Measurements from ENCODE around the gene ADRA2C.

Gene ADRA2C

DNA sequence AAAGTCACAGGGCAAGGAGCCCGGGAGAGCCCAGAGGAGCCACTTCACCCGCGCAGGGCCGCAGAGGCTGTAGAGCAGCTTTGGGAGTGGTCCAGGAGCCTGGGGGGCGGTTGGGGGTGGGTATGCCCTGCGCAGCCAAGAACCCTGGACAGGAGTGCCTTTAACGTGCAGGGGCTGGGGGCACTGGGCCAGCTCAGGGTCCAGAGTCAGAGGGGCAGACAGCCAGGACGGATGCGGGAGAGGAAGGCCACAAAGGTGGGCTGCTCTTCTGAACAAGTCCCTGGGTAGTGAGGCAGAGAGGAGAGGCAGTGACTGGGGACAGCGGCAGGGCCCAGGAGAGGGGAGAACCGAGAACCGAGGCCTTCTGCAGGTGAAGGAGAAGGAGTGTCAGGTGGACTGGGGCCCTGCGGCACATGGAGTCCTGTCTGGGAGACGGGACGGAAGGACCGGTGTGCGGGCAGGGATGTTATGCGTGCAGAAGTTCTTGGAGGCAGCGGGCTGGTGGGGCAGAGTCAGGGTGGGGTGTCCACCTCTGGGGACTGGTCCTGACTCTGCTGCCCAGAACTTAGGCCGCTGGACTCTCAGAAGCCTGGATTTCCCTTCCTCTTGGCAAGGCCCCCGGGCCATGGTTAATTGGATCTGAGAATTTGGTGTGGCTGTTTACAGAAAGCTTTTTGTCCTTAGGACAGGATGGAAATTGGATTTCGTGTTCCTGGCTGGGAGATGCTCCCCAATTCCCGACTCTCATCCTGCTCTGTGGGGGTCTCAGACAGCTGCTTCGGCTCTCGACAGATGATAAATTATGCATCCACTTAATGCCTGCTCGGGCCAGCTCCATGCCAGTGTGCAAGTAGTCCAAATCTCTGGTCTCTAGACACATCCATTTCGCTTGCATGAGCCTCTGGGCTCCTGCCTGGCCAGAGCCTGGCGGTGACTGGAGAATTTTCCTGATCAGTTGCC, 31.9 kb downstream of the ADRA2C start:
- no peak for DNase-seq (ENCODE audit: low spot score)

DNA sequence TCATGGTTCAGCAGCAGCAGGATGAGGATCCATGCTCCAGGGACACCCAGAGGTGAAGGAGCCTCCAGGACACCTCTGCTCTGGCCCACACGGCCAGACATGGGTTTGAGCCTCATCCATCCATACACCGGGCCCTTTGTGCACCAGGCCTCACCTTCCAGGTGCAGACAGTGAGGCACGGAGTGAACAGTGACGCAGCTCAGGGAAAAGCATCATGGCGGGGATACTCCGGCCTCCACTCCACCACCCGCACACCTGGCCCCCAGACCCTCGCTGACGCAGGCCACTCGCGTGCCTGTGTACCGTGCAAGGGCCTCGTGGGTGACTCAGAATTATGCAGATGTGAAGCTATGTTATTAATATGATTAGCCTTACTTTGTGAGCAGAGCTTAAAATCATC, 33.3 kb downstream of the ADRA2C start:
- DNase-seq (ENCODE audit: low spot score) = no peak

DNA sequence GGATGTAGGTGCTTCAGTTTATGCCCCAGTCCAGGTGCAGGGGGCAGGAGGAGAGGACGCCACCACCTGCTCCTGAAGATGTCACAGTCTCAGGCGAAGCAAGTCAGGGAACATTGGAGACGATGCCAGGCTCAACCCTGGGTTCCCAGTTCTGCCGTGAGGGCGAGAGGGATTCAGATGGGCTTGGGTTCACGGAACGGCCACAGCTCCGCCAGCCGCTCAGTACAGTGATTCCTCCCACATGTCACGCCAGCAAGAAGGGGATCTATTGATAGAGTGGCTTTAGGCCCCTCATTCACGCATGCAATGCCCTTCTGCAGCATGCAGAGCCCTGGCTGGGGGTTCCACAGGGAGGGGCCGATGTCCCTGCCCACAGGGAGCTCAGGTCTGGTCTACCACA, 34.2 kb downstream of the ADRA2C start:
- DNase-seq (ENCODE audit: low spot score) = no peak

- no peak for DNase-seq (ENCODE audit: low spot score)
Observed at GRCh38 chr4:3801521-3801920, 35.3 kb downstream of the ADRA2C start.

- DNase-seq (ENCODE audit: low spot score) = no peak
Observed at GRCh38 chr4:3801931-3802550, 35.9 kb downstream of the ADRA2C start.

DNA sequence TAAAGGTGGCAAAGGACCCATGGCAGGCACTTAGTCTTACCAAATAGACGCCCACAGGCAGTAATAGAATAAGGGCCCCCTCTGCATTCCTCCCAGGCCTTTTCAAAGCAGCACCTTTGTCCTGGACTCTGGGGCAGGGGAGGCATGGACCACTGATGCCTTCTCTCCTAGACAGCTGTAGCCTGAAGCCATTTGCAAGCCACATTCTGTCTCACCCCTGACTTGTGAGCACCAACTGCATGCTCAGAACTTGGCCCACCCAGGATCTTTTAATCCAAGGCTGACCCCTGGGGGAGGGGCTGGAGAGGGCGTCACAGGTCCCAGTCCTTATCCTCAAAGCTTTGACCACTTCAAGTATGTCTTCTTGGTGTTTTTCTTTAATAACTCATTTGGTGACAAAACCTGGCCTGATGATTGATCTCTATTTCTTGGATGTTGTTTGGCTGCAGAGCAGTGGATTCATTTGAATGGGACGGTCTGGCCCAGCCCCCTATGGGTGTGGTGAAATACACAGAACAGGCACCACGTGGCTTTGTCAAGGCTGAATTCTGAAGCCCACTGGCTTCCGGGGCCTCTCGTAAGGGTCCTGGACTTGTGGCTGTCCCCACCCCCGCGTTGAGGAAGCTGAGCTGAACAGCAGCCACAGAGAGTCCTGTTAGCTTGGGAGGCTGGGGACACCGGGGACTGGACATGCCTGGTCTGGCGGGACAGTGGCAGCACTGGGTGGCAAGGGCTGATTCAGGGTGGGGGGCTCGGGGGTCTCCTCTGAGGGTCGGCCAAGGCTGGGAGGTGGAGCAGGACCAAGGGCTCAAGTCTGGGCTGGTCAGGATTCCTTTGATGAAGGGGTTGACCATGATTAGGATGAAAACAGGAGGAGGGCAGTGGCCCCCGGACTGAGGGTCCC, 36.6 kb downstream of the ADRA2C start:
- no peak for DNase-seq (ENCODE audit: low spot score)

GRCh38 chr4:3803475-3803847, 37.3 kb downstream of the ADRA2C start:
- no peak for DNase-seq (ENCODE audit: low spot score)

DNA sequence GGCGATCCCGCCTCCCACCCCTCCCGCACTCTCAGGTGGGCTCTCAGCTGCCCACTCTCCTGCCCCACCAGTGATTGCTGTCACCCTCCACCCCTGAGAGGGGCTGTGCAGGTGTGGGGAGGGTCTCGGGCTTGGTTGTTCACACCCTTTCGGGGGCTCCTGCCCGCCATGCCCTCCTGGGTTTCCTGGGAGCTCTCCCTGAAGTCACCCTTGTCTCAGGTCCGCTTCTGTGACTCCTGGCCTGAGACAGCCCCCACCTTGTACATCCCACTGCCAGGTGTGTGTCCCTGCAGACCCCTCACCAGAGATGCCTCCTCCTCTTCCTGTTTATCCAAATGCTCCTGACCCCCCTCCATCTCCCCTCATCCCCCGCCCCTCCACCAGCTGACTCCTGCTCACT, 37.8 kb downstream of the ADRA2C start:
- DNase-seq (ENCODE audit: low spot score) = no peak

GRCh38 chr4:3805026-3805425, 38.8 kb downstream of the ADRA2C start:
- no peak for DNase-seq (ENCODE audit: low spot score)

DNA sequence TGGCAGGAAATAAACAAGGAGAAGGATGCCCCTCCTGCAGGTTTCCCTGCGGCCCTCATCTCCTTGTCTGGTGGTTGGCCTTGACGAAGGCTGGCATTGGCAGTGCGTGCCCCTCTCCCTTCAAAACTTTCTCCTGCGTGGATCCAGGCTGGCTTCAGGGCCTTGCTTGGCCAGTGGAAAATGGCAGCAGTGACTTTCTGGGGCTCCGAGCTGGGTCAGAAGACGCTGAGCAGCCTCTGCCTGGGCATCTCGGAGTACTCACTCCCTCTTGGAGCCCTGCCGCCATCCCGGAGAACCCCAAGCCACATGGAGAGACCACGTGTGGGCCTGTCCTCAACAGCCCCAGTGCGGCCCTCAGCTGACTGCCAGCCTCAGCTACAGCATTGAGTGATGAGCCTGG, 39.5 kb downstream of the ADRA2C start:
- DNase-seq (ENCODE audit: low spot score) = no peak

DNA sequence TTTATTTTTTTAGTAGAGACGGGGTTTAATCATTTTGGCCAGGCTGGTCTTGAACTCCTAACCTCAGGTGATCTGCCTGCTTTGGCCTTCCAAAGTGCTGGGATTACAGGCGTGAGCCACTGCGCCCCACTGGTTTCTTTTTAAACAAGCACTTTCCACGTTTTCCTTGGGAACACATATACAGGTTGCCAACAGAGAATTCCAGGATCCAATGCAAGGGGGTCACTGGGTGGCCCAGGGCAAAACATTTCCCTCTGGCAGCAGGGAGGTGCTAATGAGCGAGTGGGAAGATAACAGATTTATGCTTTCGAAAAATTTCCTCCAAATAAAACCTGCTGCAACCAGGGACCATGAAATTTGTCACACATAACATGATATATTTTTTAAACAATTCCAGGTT, 41.1 kb downstream of the ADRA2C start:
- no peak for DNase-seq (ENCODE audit: low spot score)

- no peak for DNase-seq (ENCODE audit: low spot score)
Observed at GRCh38 chr4:3807822-3808496, 41.8 kb downstream of the ADRA2C start.

DNA sequence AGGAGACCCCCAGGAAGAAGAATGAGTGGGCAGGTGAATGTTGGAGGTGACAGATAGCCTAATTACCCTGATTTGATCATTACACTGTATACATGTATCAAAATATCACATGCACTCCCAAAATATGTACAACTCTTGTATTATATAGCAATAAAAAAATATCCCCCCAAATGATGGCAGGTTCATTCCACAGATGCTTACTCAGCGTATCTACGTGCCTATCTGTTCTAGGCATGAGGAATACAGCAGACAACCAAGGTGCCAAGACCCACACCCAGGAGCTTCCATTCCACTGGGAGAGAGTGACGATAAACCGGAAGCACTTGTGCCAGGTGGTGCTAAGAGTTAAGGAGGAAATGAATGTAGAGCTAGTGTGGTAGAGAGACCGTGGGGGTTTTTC, 42.4 kb downstream of the ADRA2C start:
- DNase-seq (ENCODE audit: low spot score) = no peak

DNA sequence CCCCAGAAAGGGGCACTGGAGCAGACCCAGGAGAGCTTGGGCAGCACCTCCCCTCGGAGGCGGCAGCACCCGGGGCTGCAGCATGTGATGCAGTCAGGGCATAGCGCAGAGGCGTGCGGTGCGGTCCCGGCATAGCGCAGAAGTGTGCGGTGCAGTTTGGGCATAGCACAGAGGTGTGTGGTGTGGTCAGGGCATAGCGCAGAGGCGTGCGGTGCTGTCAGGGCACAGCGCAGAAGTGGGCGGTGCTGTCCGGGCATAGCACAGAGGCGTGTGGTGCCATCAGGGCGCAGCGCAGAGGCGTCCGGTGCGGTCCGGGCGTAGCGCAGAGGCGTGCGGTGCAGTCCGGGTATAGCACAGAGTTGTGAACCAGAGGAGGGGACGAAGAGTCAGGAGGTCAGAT, 42.8 kb downstream of the ADRA2C start:
- DNase-seq (ENCODE audit: low spot score) = no peak

DNA sequence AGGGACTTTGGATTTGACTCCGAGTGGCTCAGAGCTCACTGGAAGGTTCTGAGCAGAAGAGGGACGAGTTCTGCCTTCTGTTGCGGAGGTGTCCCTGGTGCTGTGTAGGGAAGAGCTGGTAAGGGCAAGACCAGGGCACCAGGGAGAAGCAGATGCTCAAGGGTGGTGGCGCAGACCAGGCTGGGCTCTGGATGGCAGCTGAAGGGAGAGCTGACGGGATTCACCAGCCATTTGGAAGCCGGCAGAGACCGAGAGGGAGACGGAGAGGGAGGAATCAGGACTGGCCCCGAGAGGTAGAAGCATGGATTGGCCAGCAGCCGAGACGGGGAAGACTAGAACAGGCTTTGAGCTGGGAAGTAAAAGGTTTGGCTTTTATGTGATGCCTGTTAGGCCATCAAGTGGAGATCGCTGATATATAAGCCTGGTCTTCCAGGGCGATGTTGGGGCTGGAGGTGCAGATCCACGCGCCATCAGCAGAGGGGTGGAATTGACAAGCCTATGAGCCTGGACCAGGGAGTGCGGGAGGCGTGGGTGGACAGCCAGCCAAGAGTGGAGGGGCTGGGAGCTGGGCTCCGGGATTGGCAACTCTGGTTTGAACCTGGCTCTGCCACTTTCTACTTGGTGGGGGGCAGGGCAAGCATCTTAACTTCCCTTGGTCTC, 43.4 kb downstream of the ADRA2C start:
- DNase-seq (ENCODE audit: low spot score) = no peak

- no peak for DNase-seq (ENCODE audit: low spot score)
Observed at GRCh38 chr4:3810111-3810680, 44.0 kb downstream of the ADRA2C start.

GRCh38 chr4:3810796-3811485, 44.8 kb downstream of the ADRA2C start:
- DNase-seq (ENCODE audit: low spot score) = no peak

GRCh38 chr4:3811621-3812020, 45.4 kb downstream of the ADRA2C start:
- no peak for DNase-seq (ENCODE audit: low spot score)

DNA sequence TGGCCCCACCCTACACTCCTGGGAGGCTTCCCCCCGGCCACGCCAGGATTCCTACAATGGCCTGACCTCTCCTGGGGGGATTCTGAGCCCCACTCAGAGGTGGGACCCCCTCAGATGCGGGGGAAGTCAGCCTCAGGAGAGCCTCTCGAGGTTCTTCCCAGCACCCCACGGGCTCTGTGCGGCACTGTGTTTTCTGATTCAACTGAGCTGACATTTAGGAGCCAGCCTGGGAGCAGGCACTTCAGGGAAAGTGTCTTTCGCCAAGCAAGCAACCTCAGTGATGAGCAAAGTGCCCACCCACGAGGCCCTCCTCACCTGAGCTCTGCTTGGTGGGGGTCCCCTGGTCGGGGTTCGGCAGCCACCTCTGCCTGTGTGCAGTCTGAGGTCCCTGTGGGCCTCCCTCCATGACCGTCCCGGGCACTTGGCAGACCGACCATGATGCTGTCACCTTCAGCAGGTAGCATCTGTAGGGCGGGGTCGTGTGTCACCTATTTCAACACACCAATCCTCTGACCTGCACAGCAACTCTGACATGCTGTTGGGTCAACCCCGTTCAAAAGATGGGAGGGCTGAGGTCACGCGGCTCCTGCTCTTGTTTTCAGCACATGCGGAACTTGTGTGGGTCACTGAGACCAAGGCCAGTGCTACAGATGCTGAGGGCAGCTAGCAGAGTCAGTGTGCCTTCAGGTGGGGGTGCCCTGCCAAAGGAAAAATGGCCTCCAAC, 46.2 kb downstream of the ADRA2C start:
- no peak for DNase-seq (ENCODE audit: low spot score)

All from hematopoietic multipotent progenitor cell treated with erythropoietin and hydrocortisone succinate and interleukin-3 and kit ligand, for 17 days (in vitro differentiated cells).